DND-41 (cell line): ENCODE data around the gene PEX5L.

ENCODE experiments used
- EZH2 ChIP-seq: IDR thresholded peaks from 3 replicates; pipeline ENCODE4 v1.6.1; 2012; ENCODE audit warnings: borderline replicate concordance, low read depth, mild to moderate bottlenecking, moderate library complexity, low read length, inconsistent platforms; ENCODE audit not compliant: severe bottlenecking
- TF ChIP-seq, protein P1 (sequence below): IDR thresholded peaks from 2 replicates; pipeline ENCODE4 v1.5.1; 2012; ENCODE audit warnings: borderline replicate concordance, low read length, moderate library complexity, mild to moderate bottlenecking; ENCODE audit not compliant: poor library complexity, severe bottlenecking; ENCODE audit errors: extremely low read depth

DNA sequence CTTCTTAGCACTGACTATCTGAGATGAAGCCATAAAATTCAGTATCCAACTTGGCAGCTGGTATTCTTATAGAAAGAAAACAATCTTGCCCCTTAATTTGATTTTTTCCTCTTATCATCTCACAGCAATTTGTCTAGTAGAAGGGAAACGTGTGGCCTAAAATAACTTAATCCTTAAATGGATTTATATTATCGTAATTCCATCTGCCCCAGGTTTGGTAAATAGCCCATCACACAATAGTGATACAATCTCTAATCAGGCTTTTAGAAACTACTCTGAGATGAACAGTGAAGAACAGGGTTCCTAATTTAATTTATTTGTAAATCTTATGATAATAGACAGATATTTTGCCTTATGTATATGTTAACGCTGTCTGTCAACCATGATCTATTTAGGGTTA is 24.8 kb downstream of the PEX5L start:
- TF ChIP-seq, protein P1, sequence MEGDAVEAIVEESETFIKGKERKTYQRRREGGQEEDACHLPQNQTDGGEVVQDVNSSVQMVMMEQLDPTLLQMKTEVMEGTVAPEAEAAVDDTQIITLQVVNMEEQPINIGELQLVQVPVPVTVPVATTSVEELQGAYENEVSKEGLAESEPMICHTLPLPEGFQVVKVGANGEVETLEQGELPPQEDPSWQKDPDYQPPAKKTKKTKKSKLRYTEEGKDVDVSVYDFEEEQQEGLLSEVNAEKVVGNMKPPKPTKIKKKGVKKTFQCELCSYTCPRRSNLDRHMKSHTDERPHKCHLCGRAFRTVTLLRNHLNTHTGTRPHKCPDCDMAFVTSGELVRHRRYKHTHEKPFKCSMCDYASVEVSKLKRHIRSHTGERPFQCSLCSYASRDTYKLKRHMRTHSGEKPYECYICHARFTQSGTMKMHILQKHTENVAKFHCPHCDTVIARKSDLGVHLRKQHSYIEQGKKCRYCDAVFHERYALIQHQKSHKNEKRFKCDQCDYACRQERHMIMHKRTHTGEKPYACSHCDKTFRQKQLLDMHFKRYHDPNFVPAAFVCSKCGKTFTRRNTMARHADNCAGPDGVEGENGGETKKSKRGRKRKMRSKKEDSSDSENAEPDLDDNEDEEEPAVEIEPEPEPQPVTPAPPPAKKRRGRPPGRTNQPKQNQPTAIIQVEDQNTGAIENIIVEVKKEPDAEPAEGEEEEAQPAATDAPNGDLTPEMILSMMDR: no peak
- no peak for TF ChIP-seq EZH2
